ENCODE measurements around the gene PEX11G.

DNA sequence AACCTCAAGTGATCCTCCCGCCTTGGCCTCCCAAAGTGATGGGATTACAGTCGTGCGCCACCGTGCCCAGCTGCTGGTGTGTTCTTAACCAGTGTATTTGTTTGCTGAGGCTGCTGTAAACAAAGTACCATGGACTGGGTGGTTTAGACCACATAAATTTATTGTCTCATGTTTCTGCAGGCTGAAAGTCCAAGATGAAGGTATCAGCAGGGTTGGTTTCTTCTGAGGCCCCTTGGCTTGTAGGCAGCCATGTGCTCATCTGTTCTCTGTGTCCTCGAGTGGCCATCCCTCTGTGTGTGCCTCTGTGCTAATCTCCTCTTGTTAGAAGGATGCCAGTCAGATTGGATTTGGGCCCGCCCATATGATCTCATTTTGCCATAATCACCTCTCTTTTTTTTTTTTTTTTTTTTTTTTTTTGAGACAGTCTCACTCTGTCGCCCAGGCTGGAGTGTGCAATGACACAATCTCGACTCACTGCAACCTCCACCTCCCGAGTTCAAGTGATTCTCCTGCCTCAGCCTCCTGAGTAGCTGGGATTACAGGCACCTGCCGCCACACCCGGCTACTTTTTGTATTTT, 31.8 kb downstream of the PEX11G start:
- TF ChIP-seq CTCF (IDR thresholded peaks at IDR 0.05; ENCODE audit: poor library complexity, severe bottlenecking) (no peak), MXI1 (conservative IDR thresholded peaks at IDR 0.05; ENCODE audit: poor library complexity, severe bottlenecking) (no peak), EZH2 (IDR thresholded peaks at IDR 0.05; ENCODE audit: borderline replicate concordance, insufficient read depth, low read length, poor library complexity, severe bottlenecking) (no peak)
